Neuronal stem cell (in vitro differentiated cells): ENCODE data around the gene PSEN2.

Experiments used
- DNase-seq: peaks from one replicate; pipeline ENCODE4 v3.0.0-alpha.2; 2013; ENCODE audit warnings: low spot score
- H2AFZ ChIP-seq: one replicate; pipeline ENCODE4 v1.6.1; 2013; ENCODE audit warnings: mild to moderate bottlenecking, low read length, inconsistent platforms
- H2AK5ac ChIP-seq: 2 replicates; pipeline ENCODE4 v1.6.1; 2013; ENCODE audit warnings: low read depth, mild to moderate bottlenecking, inconsistent platforms, low read length, moderate library complexity, mixed read lengths
- H2BK120ac ChIP-seq: 2 replicates; pipeline ENCODE4 v1.6.1; 2013; ENCODE audit warnings: low read depth, mild to moderate bottlenecking, inconsistent platforms, low read length, moderate library complexity, mixed read lengths
- H2BK12ac ChIP-seq: one replicate; pipeline ENCODE4 v1.6.1; 2013; ENCODE audit warnings: low read length, inconsistent platforms
- H2BK15ac ChIP-seq: 2 replicates; pipeline ENCODE4 v1.6.1; 2013; ENCODE audit warnings: mild to moderate bottlenecking, low read length, inconsistent platforms, mixed read lengths
- H2BK5ac ChIP-seq: one replicate; pipeline ENCODE4 v1.6.1; 2013; ENCODE audit warnings: inconsistent platforms, mild to moderate bottlenecking, low read length, moderate library complexity
- H3K14ac ChIP-seq: one replicate; pipeline ENCODE4 v1.6.1; 2013; ENCODE audit warnings: low read length, inconsistent platforms
- H3K18ac ChIP-seq: 2 replicates; pipeline ENCODE4 v1.6.1; 2013; ENCODE audit warnings: low read length, inconsistent platforms
- H3K23ac ChIP-seq: 2 replicates; pipeline ENCODE4 v1.6.1; 2013; ENCODE audit warnings: low read depth, mild to moderate bottlenecking, mixed read lengths, low read length, inconsistent platforms; ENCODE audit not compliant: poor library complexity
- H3K27ac ChIP-seq: replicated peaks from 3 replicates; pipeline ENCODE4 v1.5.1; 2013; ENCODE audit warnings: low read length, inconsistent platforms
- H3K27me3 ChIP-seq, 3 experiments: 2 replicates each; pipeline ENCODE4 v1.6.1; 2013; ENCODE audit warnings: low read length in 3 of 3, mild to moderate bottlenecking in 2 of 3, inconsistent platforms in 1 of 3, low read depth in 1 of 3, mixed read lengths in 1 of 3, moderate library complexity in 1 of 3; ENCODE audit not compliant: control insufficient read depth in 3 of 3, insufficient read depth in 3 of 3
- H3K36me3 ChIP-seq, 2 donors: replicated peaks in 1 of 2; 2 replicates each; pipeline ENCODE4 v1.6.1; 2013; ENCODE audit warnings: low read length in 2 of 2; ENCODE audit not compliant: control insufficient read depth in 2 of 2, insufficient read depth in 2 of 2
- H3K4ac ChIP-seq: 2 replicates; pipeline ENCODE4 v1.6.1; 2013; ENCODE audit warnings: inconsistent platforms, mild to moderate bottlenecking, low read length, moderate library complexity
- H3K4me1 ChIP-seq, 2 donors: 1 replicate in 1 of 2; 2 replicates in 1 of 2; pipeline ENCODE4 v1.6.1; 2013; ENCODE audit warnings: low read length in 2 of 2, low read depth in 1 of 2; ENCODE audit not compliant: control insufficient read depth in 2 of 2, insufficient read depth in 1 of 2
- H3K4me2 ChIP-seq: one replicate; pipeline ENCODE4 v1.6.1; 2013; ENCODE audit warnings: mild to moderate bottlenecking, low read length, inconsistent platforms; ENCODE audit not compliant: insufficient read depth, poor library complexity, severe bottlenecking
- H3K4me3 ChIP-seq, 2 donors: 2 replicates each; pipeline ENCODE4 v1.5.1; 2013; ENCODE audit warnings: low read length in 2 of 2, mild to moderate bottlenecking in 2 of 2, inconsistent platforms in 1 of 2, moderate library complexity in 1 of 2
- H3K79me1 ChIP-seq: one replicate; pipeline ENCODE4 v1.6.1; 2013; ENCODE audit warnings: low read depth, mild to moderate bottlenecking, inconsistent platforms, low read length, moderate library complexity
- H3K9ac ChIP-seq: one replicate; pipeline ENCODE4 v1.6.1; 2013; ENCODE audit warnings: mild to moderate bottlenecking, low read depth, low read length, inconsistent platforms; ENCODE audit not compliant: poor library complexity
- H3K9me3 ChIP-seq, 2 donors: replicated peaks in 1 of 2; 2 replicates each; pipeline versions ENCODE3 to v1.6.1; 2013; ENCODE audit warnings: low read length in 2 of 2, mild to moderate bottlenecking in 2 of 2, inconsistent platforms in 1 of 2, low read depth in 1 of 2, mixed read lengths in 1 of 2, moderate library complexity in 1 of 2; ENCODE audit not compliant: control insufficient read depth in 2 of 2, insufficient read depth in 1 of 2
- H4K8ac ChIP-seq: one replicate; pipeline ENCODE4 v1.6.1; 2013; ENCODE audit warnings: low read depth, mild to moderate bottlenecking, inconsistent platforms, low read length, moderate library complexity
- H4K91ac ChIP-seq: one replicate; pipeline ENCODE4 v1.6.1; 2013; ENCODE audit warnings: low read length, low read depth, mild to moderate bottlenecking, inconsistent platforms; ENCODE audit not compliant: poor library complexity
- WGBS, 2 donors: extraction: QIAGEN DNeasy Blood & Tissue Kit; methylation state at CpG; one replicate each; pipeline ENCODE4 v1.1.7; 2013; ENCODE audit warnings: missing lambda C conversion rate in 2 of 2, mixed read lengths in 1 of 2; ENCODE audit not compliant: insufficient read length in 2 of 2, insufficient replicate concordance in 1 of 2; ENCODE audit errors: extremely low coverage in 2 of 2; 5-methylcytosine and 5-hydroxymethylcytosine counted together

PSEN2 gene

DNA sequence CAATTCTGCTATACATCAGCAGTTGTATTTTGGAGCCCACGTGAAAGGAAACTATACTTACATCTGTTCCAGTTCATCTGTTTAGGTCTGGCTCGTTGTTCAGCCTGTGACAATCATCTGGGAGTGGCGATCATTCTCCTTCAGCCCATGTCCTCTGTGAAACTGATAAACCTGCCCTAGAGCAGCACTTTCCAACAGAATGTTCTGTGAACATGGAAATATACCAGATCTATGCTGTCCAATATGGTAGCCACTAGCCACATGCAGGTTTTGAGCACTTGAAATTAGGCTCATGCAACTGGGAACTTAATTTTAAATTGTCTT is 45.2 kb downstream of the PSEN2 start:
- H3K9me3 ChIP-seq, result peaks cover 0 to 2% of the 10 kb centered on the region in 2 donors
- H2BK15ac ChIP-seq, result no peak overlapping the region
- H3K18ac ChIP-seq, result no peak overlapping the region
- no peak overlapping the region for H4K91ac ChIP-seq
- no peak overlapping the region for H2BK120ac ChIP-seq
- H2BK12ac ChIP-seq, result no peak overlapping the region
- no peak overlapping the region for H3K14ac ChIP-seq
- no peak overlapping the region for H3K4ac ChIP-seq
- no peak overlapping the region for H3K9ac ChIP-seq
- no peak overlapping the region for H2AFZ ChIP-seq
- H3K4me3 ChIP-seq, result no peak overlapping the region
- peaks cover 0 to 4% of the 10 kb centered on the region in 2 donors for H3K4me1 ChIP-seq
- H2BK5ac ChIP-seq, result no peak overlapping the region
- peaks cover 0 to 3% of the 10 kb centered on the region in 2 donors for H3K36me3 ChIP-seq
- H3K27ac ChIP-seq, result no peak overlapping the region
- WGBS, 2 donors, result no CpG with 5 or more reads among the region's 3 CpGs
- no peak overlapping the region for H4K8ac ChIP-seq
- H3K79me1 ChIP-seq, result no peaks in the 10 kb centered on the region
- H3K27me3 ChIP-seq, result no peaks in the 10 kb centered on the region
- H2AK5ac ChIP-seq, result no peak overlapping the region
- H3K23ac ChIP-seq, result no peak overlapping the region
- DNase-seq, result no peak
- no peak overlapping the region for H3K4me2 ChIP-seq

GRCh38 chr1:226916497-226916896 is 46.1 kb downstream of the PSEN2 start:
- no peak overlapping the region for H4K8ac ChIP-seq
- no peak overlapping the region for H3K23ac ChIP-seq
- H3K4me3 ChIP-seq, result no peak overlapping the region
- H2AK5ac ChIP-seq, result no peak overlapping the region
- H3K9ac ChIP-seq, result no peak overlapping the region
- H2BK120ac ChIP-seq, result no peak overlapping the region
- no peak overlapping the region for H3K14ac ChIP-seq
- no peak overlapping the region for H2BK12ac ChIP-seq
- 100% methylated on average over 1 of the region's 2 CpGs; no CpG with 5 or more reads in 1 of the 2 donors for WGBS, 2 donors
- no peaks in the 10 kb centered on the region for H3K79me1 ChIP-seq
- no peak overlapping the region for H4K91ac ChIP-seq
- no peak overlapping the region for H3K4me2 ChIP-seq
- no peak overlapping the region for H2BK5ac ChIP-seq
- H3K18ac ChIP-seq, result no peak overlapping the region
- H2AFZ ChIP-seq, result no peak overlapping the region
- H3K27me3 ChIP-seq, result no peaks in the 10 kb centered on the region
- no peak overlapping the region for H3K27ac ChIP-seq
- peaks cover 0 to 2% of the 10 kb centered on the region in 2 donors for H3K9me3 ChIP-seq
- peaks cover 0 to 3% of the 10 kb centered on the region in 2 donors for H3K36me3 ChIP-seq
- no peak for DNase-seq
- H2BK15ac ChIP-seq, result no peak overlapping the region
- peaks cover 0 to 4% of the 10 kb centered on the region in 2 donors for H3K4me1 ChIP-seq
- no peak overlapping the region for H3K4ac ChIP-seq

DNA sequence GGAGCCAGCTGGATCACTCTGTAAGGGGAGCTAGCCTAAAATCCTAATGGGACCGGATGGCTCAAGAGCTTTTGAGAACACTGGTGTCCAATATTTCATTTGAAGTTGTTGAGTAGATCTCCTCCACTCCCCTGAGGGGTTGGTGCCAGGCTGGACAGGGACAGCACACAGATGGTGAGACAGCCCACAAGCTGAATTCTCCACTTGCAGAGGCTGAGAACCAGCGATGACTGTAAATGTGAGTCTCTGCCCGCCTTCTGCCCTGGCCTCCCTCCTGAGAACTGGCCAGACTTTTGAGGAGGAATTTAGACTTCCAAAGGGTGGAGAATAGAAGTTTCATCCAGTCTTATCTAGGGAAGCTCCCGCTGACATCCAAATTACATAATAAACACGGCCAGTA is 49.2 kb downstream of the PSEN2 start:
- no peak overlapping the region for H2BK12ac ChIP-seq
- no peak overlapping the region for H2BK5ac ChIP-seq
- H3K18ac ChIP-seq, result no peak overlapping the region
- no CpG with 5 or more reads among the region's 5 CpGs for WGBS, 2 donors
- H3K4me1 ChIP-seq, result peaks cover 0 to 4% of the 10 kb centered on the region in 2 donors
- no peaks in the 10 kb centered on the region for H3K27me3 ChIP-seq
- H3K14ac ChIP-seq, result no peak overlapping the region
- H2AK5ac ChIP-seq, result no peak overlapping the region
- H3K36me3 ChIP-seq, result peaks cover 0 to 3% of the 10 kb centered on the region in 2 donors
- H3K9ac ChIP-seq, result no peak overlapping the region
- no peak overlapping the region for H3K4me2 ChIP-seq
- H3K4ac ChIP-seq, result no peak overlapping the region
- no peak overlapping the region for H2BK120ac ChIP-seq
- DNase-seq, result no peak
- peaks cover 0 to 2% of the 10 kb centered on the region in 2 donors for H3K9me3 ChIP-seq
- no peaks in the 10 kb centered on the region for H3K79me1 ChIP-seq
- no peak overlapping the region for H3K23ac ChIP-seq
- no peak overlapping the region for H4K91ac ChIP-seq
- H2AFZ ChIP-seq, result no peak overlapping the region
- H4K8ac ChIP-seq, result no peak overlapping the region
- no peak overlapping the region for H2BK15ac ChIP-seq
- no peak overlapping the region for H3K4me3 ChIP-seq
- no peak overlapping the region for H3K27ac ChIP-seq

DNA sequence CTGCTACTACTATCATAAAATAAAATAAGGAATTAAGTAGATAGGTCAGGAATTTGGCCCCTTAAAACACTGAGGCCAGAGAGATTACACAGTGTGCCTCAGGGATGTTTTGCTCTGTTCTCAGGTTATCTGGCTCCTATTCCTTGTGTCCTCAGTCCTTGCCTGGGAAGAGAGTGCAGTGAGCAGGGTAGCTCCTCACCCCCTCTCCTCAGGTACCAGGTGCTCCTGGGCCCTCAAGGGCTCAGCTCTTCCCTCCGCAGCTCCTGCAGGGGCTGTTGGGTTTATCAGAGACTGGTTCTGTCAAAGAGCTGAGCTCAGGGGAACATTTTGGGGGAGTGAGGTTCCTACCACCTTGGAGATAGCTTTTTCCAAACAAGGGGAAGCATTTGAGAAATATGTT is 49.6 kb downstream of the PSEN2 start:
- no peak overlapping the region for H2BK12ac ChIP-seq
- no peaks in the 10 kb centered on the region for H3K79me1 ChIP-seq
- no peak overlapping the region for H3K9ac ChIP-seq
- WGBS, 2 donors, result no CpG with 5 or more reads among the region's 1 CpG
- H2BK120ac ChIP-seq, result no peak overlapping the region
- H3K18ac ChIP-seq, result no peak overlapping the region
- no peak overlapping the region for H2AK5ac ChIP-seq
- H3K4ac ChIP-seq, result no peak overlapping the region
- H3K27me3 ChIP-seq, result no peaks in the 10 kb centered on the region
- no peak overlapping the region for H2BK15ac ChIP-seq
- no peak overlapping the region for H4K8ac ChIP-seq
- H3K27ac ChIP-seq, result no peak overlapping the region
- H3K9me3 ChIP-seq, result peaks cover 0 to 2% of the 10 kb centered on the region in 2 donors
- DNase-seq, result no peak
- no peak overlapping the region for H4K91ac ChIP-seq
- H2BK5ac ChIP-seq, result no peak overlapping the region
- H3K4me1 ChIP-seq, result peaks cover 0 to 4% of the 10 kb centered on the region in 2 donors
- no peak overlapping the region for H3K4me2 ChIP-seq
- H2AFZ ChIP-seq, result no peak overlapping the region
- no peak overlapping the region for H3K23ac ChIP-seq
- H3K36me3 ChIP-seq, result peaks cover 0 to 3% of the 10 kb centered on the region in 2 donors
- no peak overlapping the region for H3K14ac ChIP-seq
- H3K4me3 ChIP-seq, result no peak overlapping the region
